Activated CD4-positive, CD25-positive, alpha-beta regulatory T cell (primary cell): ENCODE data around the gene VPS13C.

Source experiments
- DNase-seq, 4 experiments: peaks; one replicate each; lab custom pipeline; 2025; lab: John Stamatoyannopoulos, UW

VPS13C gene

GRCh38 chr15:61815356-61816083 is 244.7 kb downstream of the VPS13C start:
- DNase-seq = no peak

- DNase-seq = no peak
These were observed 247.8 kb downstream of the VPS13C start for GRCh38 chr15:61812476-61812875.

- DNase-seq = no peak
These were observed 248.3 kb downstream of the VPS13C start for GRCh38 chr15:61811952-61812351.

- no peak for DNase-seq
These were observed 251.0 kb downstream of the VPS13C start for GRCh38 chr15:61809216-61809615.

- no peak for DNase-seq
These were observed 252.8 kb downstream of the VPS13C start for GRCh38 chr15:61807281-61807929.
